ENCODE data around the gene IRX4.

IRX4 gene

GRCh38 chr5:1882337-1883119 is at the start of gene IRX4:
Gene IRX4 (minus strand): TSS chr5:1882925. CDS start chr5:1882647, 278 bp downstream.
- no peak for DNase-seq (ENCODE audit: low read depth in 2 of 2)

- DNase-seq (ENCODE audit: low read depth in 2 of 2): no peak
These were observed 49.0 kb upstream of the IRX4 start for GRCh38 chr5:1931604-1932231.

GRCh38 chr5:1930880-1931603 is 48.3 kb upstream of the IRX4 start:
- no peak for DNase-seq (ENCODE audit: low read depth in 2 of 2)

GRCh38 chr5:1930501-1930879 is 47.8 kb upstream of the IRX4 start:
- no peak for DNase-seq (ENCODE audit: low read depth in 2 of 2)

GRCh38 chr5:1929108-1929991 is 46.6 kb upstream of the IRX4 start:
- no peak for DNase-seq (ENCODE audit: low read depth in 2 of 2)

- no peak for DNase-seq (ENCODE audit: low read depth in 2 of 2)
These were observed 44.0 kb upstream of the IRX4 start for GRCh38 chr5:1926471-1927341.

- no peak for DNase-seq (ENCODE audit: low read depth in 2 of 2)
These were observed 43.3 kb upstream of the IRX4 start for GRCh38 chr5:1926071-1926440.

- DNase-seq (ENCODE audit: low read depth in 2 of 2): no peak
These were observed 42.7 kb upstream of the IRX4 start for GRCh38 chr5:1925111-1926070.

- DNase-seq (ENCODE audit: low read depth in 2 of 2): no peak
These were observed 41.0 kb upstream of the IRX4 start for GRCh38 chr5:1923766-1924165.

GRCh38 chr5:1923341-1923740 is 40.6 kb upstream of the IRX4 start:
- DNase-seq (ENCODE audit: low read depth in 2 of 2): no peak

- DNase-seq (ENCODE audit: low read depth in 2 of 2): no peak
These were observed 39.0 kb upstream of the IRX4 start for GRCh38 chr5:1921711-1922110.

- DNase-seq (ENCODE audit: low read depth in 2 of 2): no peak
These were observed 37.0 kb upstream of the IRX4 start for GRCh38 chr5:1919750-1920149.

GRCh38 chr5:1919209-1919566 is 36.5 kb upstream of the IRX4 start:
- DNase-seq (ENCODE audit: low read depth in 2 of 2): no peak

GRCh38 chr5:1918488-1919208 is 35.9 kb upstream of the IRX4 start:
- DNase-seq (ENCODE audit: low read depth in 2 of 2): no peak

- no peak for DNase-seq (ENCODE audit: low read depth in 2 of 2)
These were observed 35.2 kb upstream of the IRX4 start for GRCh38 chr5:1917830-1918487.

GRCh38 chr5:1916041-1917001 is 33.6 kb upstream of the IRX4 start:
- DNase-seq (ENCODE audit: low read depth in 2 of 2): no peak

- DNase-seq (ENCODE audit: low read depth in 2 of 2): no peak
These were observed 32.6 kb upstream of the IRX4 start for GRCh38 chr5:1915316-1915715.

Measured in stimulated activated CD8-positive, alpha-beta memory T cell treated with anti-CD3 and anti-CD28 coated beads, Interleukin-15, amount 100 ng/mL, for 48 hours (primary cell).